Activated CD8-positive, alpha-beta memory T cell treated with anti-CD3 and anti-CD28 coated beads for 36 hours (primary cell): ENCODE measurements around the gene HDAC9. TPM values are rescaled to one million over a fixed set of nuclear protein-coding genes. Genes with fewer than 3 reads are reported as not detected.

Source experiments
- CTCF ChIA-PET: fragments of 350-600 bp; sonication (Branson Sonifier 250); formaldehyde crosslinking; loops from one replicate; lab custom pipeline; 2021; ENCODE audit warnings: antibody characterized with exemption; lab: Charles Lee
- POLR2A ChIA-PET: fragments of 350-600 bp; sonication (Branson Sonifier 250); formaldehyde crosslinking; loops from one replicate; lab custom pipeline; 2021; ENCODE audit warnings: antibody characterized with exemption; lab: Charles Lee
- total RNA-seq, 2 experiments: library from RNA; stranded (reverse); gene quantifications; one replicate each; pipeline ENCODE4 v1.2.3, GENCODE V29; 2021

Gene HDAC9
- total RNA-seq, 2 experiments from 2014 or later: 2.5 to 3.2 TPM

GRCh38 chr7:18755793-18756192 is 260.2 kb downstream of the HDAC9 start:
- CTCF ChIA-PET: no interaction called here
- POLR2A ChIA-PET: no interaction called here

DNA sequence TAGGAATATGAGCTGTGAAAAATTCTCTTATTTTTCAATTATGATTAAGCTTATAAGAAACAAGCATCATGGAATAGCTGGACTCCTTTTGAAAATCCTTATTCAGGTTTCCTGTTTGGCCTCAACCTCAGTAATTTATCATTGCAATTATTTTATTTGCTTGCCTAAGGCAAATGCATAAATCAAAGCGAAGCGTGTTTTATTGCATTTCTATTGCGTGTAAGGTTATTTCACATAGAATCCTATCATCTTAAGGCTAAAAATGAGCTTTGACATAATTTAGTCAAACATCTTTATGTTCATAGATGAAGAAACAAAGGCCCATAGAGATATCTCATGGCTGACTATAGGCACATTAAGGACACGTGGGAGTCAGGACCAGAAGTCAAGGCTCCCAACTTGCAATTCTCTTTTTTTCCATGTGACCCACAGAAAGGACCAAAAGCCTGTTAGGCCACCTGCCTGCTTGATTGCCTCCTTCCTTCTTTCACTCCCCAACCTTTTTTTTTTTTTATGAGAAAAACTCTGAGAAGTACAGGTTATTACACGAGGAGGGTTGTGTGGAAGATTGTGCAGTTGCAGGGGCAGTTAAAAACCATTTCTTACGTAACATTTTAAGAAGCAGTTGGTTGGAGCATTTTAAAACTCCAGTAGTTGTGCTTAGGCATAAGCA is 261.0 kb downstream of the HDAC9 start:
- POLR2A ChIA-PET: no interaction called here

GRCh38 chr7:18760046-18760445 is 264.5 kb downstream of the HDAC9 start:
- ChIA-PET POLR2A (no interaction called here), CTCF (no interaction called here)

More for the DNA sequence above, 261.0 kb downstream of the HDAC9 start:
- CTCF ChIA-PET: no interaction called here

DNA sequence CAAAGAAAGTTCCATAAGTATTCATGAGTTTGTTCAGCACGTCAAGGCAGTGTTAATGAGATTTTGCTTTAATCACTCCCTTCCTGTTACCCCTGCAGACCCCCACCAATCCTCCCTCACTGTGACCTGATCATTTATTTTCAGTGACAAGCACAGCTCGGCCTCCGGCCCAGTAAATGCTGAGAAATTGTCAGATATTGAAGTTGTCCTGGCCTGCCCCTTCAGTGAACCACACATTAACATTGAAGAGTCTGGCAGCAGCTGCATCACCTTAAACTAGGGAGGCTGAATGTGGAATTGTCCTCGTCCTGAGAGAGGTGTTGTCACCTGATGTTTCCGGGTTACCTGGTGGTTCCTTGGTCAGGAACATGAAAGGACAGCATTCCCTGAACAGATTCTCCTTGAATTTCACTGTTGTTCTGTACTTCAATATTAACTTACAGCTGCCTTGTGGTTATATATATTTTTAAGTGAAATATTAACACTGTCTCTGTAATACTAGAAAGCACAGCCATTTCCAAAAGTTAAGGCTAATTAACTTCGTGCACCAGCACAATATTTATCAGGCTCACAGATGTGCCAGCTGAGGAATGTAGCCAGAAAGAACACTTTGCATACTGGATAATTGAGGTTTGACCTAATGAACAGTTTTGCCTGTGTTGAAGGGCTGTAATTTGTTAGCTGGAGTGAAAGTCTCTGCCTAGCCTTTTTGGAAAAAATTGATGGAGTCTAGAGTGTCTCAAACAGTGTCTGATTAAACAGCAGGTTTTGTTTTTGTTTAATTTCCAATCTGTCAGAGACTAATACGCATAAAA is 265.3 kb downstream of the HDAC9 start:
- ChIA-PET CTCF (no interaction called here), POLR2A (interaction anchor here (0.6 kb wide), 1 partner anchor 283 kb away, joined by 3 read pairs; no protein-coding TSS in a partner anchor)

DNA sequence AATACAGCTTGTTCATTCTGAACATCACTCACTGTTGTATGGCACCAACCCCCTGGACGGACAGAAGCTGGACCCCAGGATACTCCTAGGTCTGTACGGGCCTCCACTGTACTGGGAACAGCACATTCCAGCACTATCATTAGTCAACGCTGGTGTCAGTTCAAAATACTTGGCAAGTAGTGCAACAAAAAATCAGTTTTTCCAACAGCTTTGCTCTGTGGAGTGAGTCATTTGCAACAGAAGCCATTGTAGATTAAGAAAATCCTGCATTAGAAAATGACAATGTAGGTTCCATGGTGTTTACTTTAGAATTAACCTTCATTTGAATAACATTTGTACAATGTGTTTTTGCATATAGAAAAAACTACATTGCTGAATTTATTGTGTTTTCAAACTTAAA is 266.6 kb downstream of the HDAC9 start:
- POLR2A ChIA-PET: no interaction called here
- CTCF ChIA-PET: no interaction called here

- ChIA-PET CTCF (no interaction called here), POLR2A (no interaction called here)
These were observed 272.7 kb downstream of the HDAC9 start for GRCh38 chr7:18768256-18768655.

GRCh38 chr7:18770154-18770811 is 274.7 kb downstream of the HDAC9 start:
- CTCF ChIA-PET: no interaction called here
- POLR2A ChIA-PET: no interaction called here

DNA sequence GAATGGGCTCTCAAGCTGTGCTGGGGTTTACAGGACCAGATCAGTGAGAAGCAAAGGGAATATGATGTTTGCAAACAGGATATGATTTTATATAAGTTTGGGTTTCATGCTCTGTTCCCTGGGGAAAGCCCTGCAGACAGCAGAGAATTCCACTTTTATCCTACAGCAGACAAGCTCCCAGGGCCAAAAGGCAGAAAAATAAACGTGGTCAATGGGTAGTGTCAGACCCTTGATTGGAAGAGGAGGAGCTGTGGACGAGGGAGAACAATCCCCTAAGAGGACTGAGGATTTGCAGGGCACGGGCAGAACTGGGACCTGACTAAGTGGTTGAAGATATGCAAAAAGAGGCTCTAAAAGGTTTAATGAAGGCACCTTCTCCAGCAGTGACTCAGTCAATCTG is 275.3 kb downstream of the HDAC9 start:
- CTCF ChIA-PET: no interaction called here

GRCh38 chr7:18771834-18772566 is 276.5 kb downstream of the HDAC9 start:
- ChIA-PET CTCF (no interaction called here), POLR2A (no interaction called here)

More for the DNA sequence above, 275.3 kb downstream of the HDAC9 start:
- POLR2A ChIA-PET: no interaction called here

DNA sequence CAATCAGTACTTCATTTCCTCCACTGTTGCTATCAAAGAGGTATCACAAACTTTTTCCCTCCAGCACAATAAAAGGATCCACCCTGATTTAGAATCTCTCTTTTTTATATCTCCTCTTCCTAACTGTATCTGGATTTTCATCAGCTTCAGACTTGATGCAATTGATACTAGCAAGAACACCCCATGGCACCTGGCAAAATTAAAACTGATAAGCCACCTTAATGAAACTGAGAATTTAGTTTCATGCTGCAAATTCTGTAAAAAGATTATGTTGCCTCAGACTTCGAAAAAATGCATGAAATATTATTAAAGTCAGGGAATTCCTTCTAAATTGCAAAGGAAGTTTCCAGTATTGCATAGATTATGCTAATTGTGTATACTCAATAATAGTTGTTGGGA is 277.0 kb downstream of the HDAC9 start:
- CTCF ChIA-PET: no interaction called here
- POLR2A ChIA-PET: no interaction called here

DNA sequence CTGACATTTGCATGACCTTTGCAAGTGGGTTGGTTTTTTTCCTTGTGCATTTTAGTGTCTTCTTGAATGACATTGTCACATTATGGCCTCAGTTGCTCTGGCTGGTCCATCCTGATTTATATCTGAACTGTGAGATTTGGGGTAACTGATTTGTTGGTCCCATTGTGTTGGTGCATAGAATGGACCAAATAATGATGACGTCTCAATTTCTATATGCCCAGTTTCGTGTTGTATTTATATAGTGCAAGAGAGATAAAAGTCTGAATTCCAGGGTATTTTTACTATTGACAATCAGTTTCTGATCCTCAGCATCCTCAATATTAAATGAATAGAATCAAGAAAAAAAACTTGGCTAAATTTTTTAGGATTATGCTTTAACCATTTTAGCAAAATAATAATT is 281.8 kb downstream of the HDAC9 start:
- ChIA-PET POLR2A (no interaction called here), CTCF (no interaction called here)

DNA sequence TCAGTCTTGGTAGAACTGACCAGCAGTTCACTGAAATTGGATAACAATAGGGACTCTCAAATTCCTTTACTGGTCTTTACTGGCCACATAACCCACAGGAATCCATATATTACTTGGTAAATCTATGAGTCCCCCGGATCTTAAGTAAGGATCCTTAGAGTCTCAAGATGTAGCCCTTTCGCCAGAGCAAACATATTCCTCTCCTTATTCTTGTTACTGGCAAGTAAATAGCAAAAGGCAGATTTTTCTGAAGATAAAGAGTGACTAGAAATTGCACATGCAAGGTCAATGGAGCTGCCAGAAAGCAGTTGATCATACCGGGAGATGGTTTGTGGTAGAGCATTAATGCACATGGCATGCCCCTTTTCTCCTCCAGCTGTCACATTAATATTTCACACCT is 283.0 kb downstream of the HDAC9 start:
- ChIA-PET CTCF (no interaction called here), POLR2A (interaction anchor here (0.6 kb wide), 1 partner anchor 53 kb away, joined by 3 read pairs; no protein-coding TSS in a partner anchor)

DNA sequence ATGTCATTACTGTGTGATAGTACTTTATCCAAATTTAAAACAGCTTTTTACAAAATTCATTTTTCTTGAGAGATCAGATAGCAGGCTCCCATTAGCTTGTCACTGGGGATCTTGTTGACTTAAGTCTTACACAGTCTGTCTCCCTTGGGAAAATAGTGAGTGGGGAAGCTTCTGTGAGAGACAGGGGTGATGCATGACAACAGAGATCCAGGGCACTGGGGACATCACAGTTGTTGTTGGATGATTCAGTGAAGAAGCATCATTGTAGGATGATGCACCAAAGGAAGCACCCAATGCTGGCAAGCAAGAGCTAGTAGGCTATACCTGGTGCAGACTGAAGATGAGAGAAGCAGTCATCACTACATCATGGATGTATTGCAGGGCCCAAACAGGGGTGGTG is 284.7 kb downstream of the HDAC9 start:
- POLR2A ChIA-PET: no interaction called here
- CTCF ChIA-PET: no interaction called here

- CTCF ChIA-PET: no interaction called here
- POLR2A ChIA-PET: no interaction called here
These were observed 285.4 kb downstream of the HDAC9 start for GRCh38 chr7:18780938-18781337.

DNA sequence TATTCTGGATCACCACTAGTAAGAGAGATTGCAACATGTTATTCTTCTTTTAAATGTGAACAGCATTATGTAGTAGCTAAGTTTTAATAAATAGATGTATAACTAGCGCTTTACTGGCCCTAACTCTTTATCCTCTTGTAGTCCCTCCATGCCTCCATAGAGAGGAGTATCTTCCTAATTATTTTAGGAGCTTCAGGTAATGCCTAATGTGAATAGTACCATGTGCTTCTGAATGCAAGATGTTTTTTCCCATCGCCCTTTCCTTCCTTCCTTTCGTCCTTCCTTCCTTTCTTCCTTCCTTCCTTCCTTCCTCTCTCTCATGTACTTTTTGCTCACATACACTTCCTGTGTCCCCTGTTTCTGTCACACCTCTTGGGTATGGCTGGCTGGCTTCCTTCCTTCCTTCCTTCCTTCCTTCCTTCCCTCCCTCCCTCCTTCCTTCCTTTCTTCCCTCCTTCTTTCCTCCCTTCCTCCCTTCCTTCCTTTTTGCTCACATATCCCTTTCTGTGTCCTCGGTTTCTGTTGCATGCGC is 290.7 kb downstream of the HDAC9 start:
- POLR2A ChIA-PET: no interaction called here
- CTCF ChIA-PET: no interaction called here

GRCh38 chr7:18786796-18787195 is 291.2 kb downstream of the HDAC9 start:
- CTCF ChIA-PET: no interaction called here
- POLR2A ChIA-PET: no interaction called here

DNA sequence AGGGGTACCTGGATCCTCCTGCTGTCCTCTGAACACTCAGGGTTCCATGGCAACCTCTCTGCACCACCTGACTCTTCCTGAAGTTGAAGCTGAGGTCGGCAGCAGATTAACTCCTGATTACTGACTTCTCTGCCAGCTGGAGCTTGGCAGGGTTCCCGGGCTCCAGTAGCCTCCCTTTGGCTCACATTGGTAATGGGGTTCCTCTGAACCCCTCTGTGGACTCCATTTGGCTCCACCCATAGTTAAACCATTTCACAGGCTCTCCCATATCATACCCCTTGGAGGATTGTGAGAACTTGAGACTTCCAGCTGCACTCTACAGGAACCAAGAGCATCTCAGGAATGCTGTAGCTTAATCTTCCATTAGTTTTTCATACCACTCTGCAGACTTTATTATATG is 292.5 kb downstream of the HDAC9 start:
- ChIA-PET POLR2A (no interaction called here), CTCF (no interaction called here)

- POLR2A ChIA-PET: no interaction called here
- CTCF ChIA-PET: no interaction called here
These were observed 297.5 kb downstream of the HDAC9 start for GRCh38 chr7:18792871-18793595.

DNA sequence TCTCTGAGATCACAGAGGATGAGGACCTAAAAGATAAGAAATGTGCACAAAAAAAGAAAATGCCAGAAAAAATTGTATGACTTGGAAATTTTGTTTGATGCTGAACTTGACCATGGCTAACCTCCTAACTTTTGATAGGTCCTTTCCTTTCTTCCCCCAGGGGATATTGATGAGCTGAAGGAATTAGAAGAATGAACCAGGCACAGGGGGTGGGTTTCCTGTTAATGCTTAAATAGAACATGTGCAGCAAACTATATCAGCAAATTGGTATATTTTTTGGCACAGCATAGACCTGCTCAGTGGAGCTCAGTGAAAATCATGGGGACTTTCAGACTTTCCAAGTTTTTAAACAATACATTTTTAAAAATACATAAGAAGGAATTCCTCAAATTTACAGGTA is 300.7 kb downstream of the HDAC9 start:
- CTCF ChIA-PET: no interaction called here
- POLR2A ChIA-PET: no interaction called here
